T-helper 2 cell treated with Interferon-gamma antibody and Interleukin-4, amounts not matched to agents 5 μg/mL and 100 μg/mL, for 36 hours (primary cell): Measurements from ENCODE around the gene SMNDC1.
A peak's percentile ranks its signal among the peaks of the same experiment; 100 is the strongest.

Experiments
- DNase-seq: peaks from one replicate; pipeline ENCODE4 v3.0.0; 2021; ENCODE audit warnings: low spot score
- H3K27ac Mint-ChIP-seq: one replicate; pipeline ENCODE4 v1.8.0; 2021; ENCODE audit warnings: mild to moderate bottlenecking, mixed read lengths
- H3K27me3 Mint-ChIP-seq: one replicate; pipeline ENCODE4 v1.8.0; 2021; ENCODE audit warnings: low read depth, mixed read lengths
- H3K36me3 Mint-ChIP-seq: one replicate; pipeline ENCODE4 v1.8.0; 2021; ENCODE audit warnings: low read depth, mixed read lengths
- H3K4me1 Mint-ChIP-seq: one replicate; pipeline ENCODE4 v1.8.0; 2021; ENCODE audit warnings: low read depth, mixed read lengths
- H3K4me3 Mint-ChIP-seq: one replicate; pipeline ENCODE4 v1.8.0; 2022; ENCODE audit warnings: mild to moderate bottlenecking, moderate library complexity, mixed read lengths
- H3K9me3 Mint-ChIP-seq: one replicate; pipeline ENCODE4 v1.8.0; 2021; ENCODE audit warnings: mixed read lengths

SMNDC1 gene

DNA sequence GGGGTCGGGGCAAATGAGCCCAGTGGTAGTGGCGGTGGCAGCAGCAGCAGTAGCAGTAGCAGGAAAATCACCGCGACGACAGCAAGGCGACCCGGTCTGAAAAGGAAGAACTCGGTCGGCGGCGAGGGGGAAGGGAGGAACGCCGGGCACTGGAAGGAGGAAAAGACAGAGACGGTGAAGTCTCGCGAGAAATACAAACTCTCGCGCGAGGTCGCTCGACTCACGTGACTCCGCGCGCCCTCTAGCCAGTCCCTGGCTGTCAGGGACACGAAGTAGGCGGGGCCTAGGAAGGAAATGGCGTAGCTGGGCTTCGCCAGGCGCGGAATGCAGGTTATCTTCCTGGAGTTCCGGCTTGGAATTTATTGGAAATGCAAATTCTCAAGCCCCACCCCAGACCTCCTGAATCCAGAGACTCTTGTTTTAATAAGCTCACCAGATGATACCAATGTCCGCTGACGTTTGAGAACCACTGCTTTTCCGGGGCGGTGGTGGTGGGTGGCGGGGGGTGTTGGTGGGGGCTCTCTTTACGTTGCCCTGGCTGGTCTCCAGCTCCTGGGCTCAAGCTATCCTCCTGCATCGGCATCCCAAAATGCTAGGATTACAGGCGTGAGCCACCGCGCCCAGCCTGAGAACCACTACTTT is at the start of gene SMNDC1:
SMNDC1 (minus strand) TSS at position 141 of the 642 bp plus-strand sequence. CDS start 1,333 bp downstream, outside the sequence.
- Mint-ChIP-seq H3K27ac (peak within 1 kb of the TSS; percentile 96), H3K27me3 (no peaks in the 10 kb centered on the region), H3K4me3 (peak within 1 kb of the TSS; percentile 95), H3K9me3 (no peaks in the 10 kb centered on the region), H3K36me3 (peaks cover 31% of the 10 kb centered on the region), H3K4me1 (peaks cover 39% of the 10 kb centered on the region)
- DNase-seq: peak; percentile 96

DNA sequence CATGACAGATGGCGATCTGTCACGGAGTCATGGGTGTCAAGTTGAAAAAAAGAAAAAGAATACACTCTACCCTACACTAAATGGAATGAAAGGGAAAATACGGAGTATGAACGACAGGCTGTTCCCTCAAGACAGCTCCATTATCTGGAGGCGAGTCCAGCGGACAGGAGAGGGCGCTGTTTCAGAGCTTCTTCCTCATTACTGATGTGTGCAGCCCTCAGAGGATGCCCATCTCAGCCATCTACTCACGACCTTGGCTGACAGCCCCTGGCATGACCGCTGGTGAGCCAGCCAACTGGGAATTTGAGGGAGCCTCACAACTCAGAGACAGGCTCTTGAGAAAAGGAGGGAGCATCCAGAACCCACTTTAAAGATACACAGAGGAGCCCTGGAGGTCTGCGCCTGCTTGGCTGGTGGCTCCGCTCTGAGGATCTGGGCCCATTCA is 49.6 kb upstream of the SMNDC1 start:
- Mint-ChIP-seq H3K4me3 (peak overlapping the region; percentile 68), H3K4me1 (peaks cover 56% of the 10 kb centered on the region), H3K36me3 (no peaks in the 10 kb centered on the region), H3K27me3 (no peaks in the 10 kb centered on the region), H3K27ac (peak overlapping the region; percentile 52), H3K9me3 (no peaks in the 10 kb centered on the region)
- DNase-seq: peak; percentile 77

DNA sequence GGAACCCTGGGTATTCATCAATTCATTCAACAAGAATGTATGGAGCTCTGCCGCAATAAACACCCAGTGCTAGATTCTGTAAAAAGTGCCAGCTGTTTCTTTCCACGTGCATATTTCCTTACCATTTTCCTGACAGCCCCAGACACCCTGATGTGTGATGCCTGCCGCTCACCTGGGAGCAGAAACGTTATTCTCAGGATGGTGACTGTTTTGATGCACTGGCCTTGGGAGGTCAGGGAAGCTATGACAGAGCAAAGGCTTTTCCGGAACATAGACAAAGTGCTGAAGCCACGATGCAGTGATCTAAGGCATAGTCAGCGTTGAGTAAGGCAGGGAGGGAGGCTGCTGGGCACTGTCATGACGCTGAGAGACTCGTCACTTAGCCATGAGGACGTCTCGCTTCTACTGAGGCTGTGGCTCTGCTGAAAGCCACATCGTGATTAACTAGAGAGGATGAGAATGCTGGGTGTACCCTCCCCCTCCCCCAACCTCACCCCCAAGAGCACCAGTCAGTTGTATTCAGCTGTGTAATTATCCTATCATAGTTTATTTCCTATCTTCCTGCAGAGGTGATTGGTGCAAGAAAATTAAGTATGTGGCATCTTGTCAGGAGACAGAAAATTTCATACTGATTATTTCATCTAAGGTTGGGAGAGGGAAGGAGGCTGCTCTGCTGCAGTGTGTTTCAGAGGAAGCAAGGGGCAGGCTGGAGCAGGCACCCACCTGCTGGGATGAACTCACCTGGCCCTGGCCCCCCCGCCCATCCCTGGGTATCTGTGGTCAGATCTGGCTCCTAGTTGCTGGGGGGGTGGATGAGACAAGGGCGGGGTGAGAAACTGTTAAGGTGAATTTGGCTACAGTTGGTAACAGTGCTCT is 48.8 kb upstream of the SMNDC1 start:
- peak; percentile 80 for DNase-seq
- H3K27ac Mint-ChIP-seq: peak overlapping the region; percentile 52
- no peaks in the 10 kb centered on the region for H3K36me3 Mint-ChIP-seq
- no peaks in the 10 kb centered on the region for H3K9me3 Mint-ChIP-seq
- peaks cover 52% of the 10 kb centered on the region for H3K4me1 Mint-ChIP-seq
- peak overlapping the region; percentile 68 for H3K4me3 Mint-ChIP-seq
- H3K27me3 Mint-ChIP-seq: no peaks in the 10 kb centered on the region

DNA sequence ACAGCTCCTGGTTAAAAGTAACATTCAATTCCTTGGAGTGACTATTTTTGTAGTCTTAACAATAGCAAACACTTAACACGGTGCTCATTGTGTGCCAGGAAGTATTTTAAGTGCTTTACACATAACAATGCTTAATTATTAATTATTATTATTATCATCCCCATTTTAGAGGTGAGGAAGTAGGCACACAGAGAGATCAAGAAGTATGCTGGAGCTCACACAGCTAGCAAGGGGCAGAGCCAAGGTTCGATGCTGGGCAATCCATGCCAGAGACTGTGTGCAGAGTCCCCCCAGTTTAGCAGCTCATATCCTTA is 48.2 kb upstream of the SMNDC1 start:
- Mint-ChIP-seq H3K4me3 (no peak overlapping the region), H3K36me3 (no peaks in the 10 kb centered on the region), H3K27me3 (no peaks in the 10 kb centered on the region), H3K4me1 (peaks cover 46% of the 10 kb centered on the region), H3K27ac (no peak overlapping the region), H3K9me3 (no peaks in the 10 kb centered on the region)
- DNase-seq: no peak

GRCh38 chr10:110350812-110351211 is 46.1 kb upstream of the SMNDC1 start:
- H3K36me3 Mint-ChIP-seq: no peaks in the 10 kb centered on the region
- H3K27ac Mint-ChIP-seq: no peak overlapping the region
- H3K4me3 Mint-ChIP-seq: no peak overlapping the region
- H3K9me3 Mint-ChIP-seq: no peaks in the 10 kb centered on the region
- H3K27me3 Mint-ChIP-seq: no peaks in the 10 kb centered on the region
- peaks cover 26% of the 10 kb centered on the region for H3K4me1 Mint-ChIP-seq
- no peak for DNase-seq

DNA sequence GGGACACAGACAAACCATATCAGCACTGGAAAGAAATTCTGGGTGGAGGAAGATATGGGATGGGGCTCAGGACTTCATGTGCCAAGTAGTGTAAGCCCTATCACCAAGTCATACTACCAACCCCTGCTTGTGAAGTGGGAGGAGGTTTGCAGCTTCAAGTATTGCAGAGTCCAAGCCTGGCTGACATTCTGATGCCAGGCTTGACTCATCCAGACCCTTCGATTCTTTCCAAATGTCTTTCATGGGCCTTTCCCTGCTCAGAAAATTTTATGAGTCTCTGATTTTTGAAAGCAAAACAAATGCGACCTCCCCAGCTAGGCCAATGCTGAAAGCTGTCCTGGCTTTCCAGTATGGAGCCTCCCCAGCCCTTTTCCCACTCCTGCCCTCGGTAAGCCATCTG is 45.1 kb upstream of the SMNDC1 start:
- DNase-seq: no peak
- no peaks in the 10 kb centered on the region for H3K27me3 Mint-ChIP-seq
- H3K4me1 Mint-ChIP-seq: peaks cover 23% of the 10 kb centered on the region
- no peak overlapping the region for H3K27ac Mint-ChIP-seq
- H3K36me3 Mint-ChIP-seq: no peaks in the 10 kb centered on the region
- no peaks in the 10 kb centered on the region for H3K9me3 Mint-ChIP-seq
- no peak overlapping the region for H3K4me3 Mint-ChIP-seq

- H3K27me3 Mint-ChIP-seq: no peaks in the 10 kb centered on the region
Measured at GRCh38 chr10:110349386-110349785, 44.7 kb upstream of the SMNDC1 start.

DNA sequence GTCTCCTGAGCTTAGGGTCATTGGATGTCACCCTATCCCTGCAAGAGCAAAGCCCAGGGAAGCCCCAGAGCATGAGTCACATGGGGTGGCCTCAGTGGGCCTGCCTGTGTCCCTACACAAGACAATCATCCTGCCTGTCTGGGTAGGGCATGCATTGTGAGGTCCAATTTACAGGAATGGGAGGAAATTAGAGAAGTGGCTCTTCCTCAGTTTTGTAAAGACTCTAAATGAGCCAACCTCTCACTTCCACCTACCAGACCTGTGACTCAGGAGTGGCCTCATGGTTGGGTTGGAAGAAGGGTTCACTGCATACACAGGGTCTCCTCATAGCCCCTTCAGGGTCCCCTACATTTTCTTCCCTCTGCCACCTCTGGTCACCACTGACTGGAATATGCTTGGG is 43.6 kb upstream of the SMNDC1 start:
- H3K4me3 Mint-ChIP-seq: no peak overlapping the region
- no peaks in the 10 kb centered on the region for H3K9me3 Mint-ChIP-seq
- no peaks in the 10 kb centered on the region for H3K27me3 Mint-ChIP-seq
- no peaks in the 10 kb centered on the region for H3K36me3 Mint-ChIP-seq
- H3K27ac Mint-ChIP-seq: no peak overlapping the region
- no peak for DNase-seq
- H3K4me1 Mint-ChIP-seq: peaks cover 13% of the 10 kb centered on the region

More at GRCh38 chr10:110349386-110349785, 44.7 kb upstream of the SMNDC1 start:
- Mint-ChIP-seq H3K4me1 (peaks cover 22% of the 10 kb centered on the region), H3K27ac (no peak overlapping the region), H3K9me3 (no peaks in the 10 kb centered on the region), H3K4me3 (no peak overlapping the region), H3K36me3 (no peaks in the 10 kb centered on the region)
- no peak for DNase-seq

- no peak for DNase-seq
- no peak overlapping the region for H3K4me3 Mint-ChIP-seq
- no peaks in the 10 kb centered on the region for H3K9me3 Mint-ChIP-seq
- peaks cover 9% of the 10 kb centered on the region for H3K4me1 Mint-ChIP-seq
- no peaks in the 10 kb centered on the region for H3K36me3 Mint-ChIP-seq
- H3K27me3 Mint-ChIP-seq: peaks cover 6% of the 10 kb centered on the region
- H3K27ac Mint-ChIP-seq: no peak overlapping the region
Measured at GRCh38 chr10:110346914-110347313, 42.2 kb upstream of the SMNDC1 start.

DNA sequence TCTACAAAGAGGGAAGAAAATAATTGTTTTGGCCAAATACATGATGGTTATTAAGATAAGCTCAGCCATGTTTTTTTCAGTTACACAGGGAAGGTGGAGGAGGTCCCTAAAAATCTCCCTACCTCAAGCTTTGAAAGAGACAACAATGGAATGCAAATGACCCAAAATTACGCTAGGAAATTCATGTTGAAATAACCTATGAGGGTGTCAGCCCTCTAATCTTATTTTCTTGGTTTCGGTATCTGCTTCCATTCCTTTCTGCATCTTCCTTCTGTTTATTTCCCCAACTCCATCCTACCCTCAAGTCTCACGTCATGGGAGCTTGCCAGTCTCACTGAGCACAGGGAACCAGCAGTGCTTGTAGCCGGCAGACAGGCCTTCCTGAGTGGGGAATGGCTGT is 40.6 kb upstream of the SMNDC1 start:
- Mint-ChIP-seq H3K4me1 (peaks cover 9% of the 10 kb centered on the region), H3K4me3 (no peak overlapping the region), H3K27me3 (peaks cover 6% of the 10 kb centered on the region), H3K9me3 (no peaks in the 10 kb centered on the region), H3K36me3 (no peaks in the 10 kb centered on the region), H3K27ac (no peak overlapping the region)
- no peak for DNase-seq

DNA sequence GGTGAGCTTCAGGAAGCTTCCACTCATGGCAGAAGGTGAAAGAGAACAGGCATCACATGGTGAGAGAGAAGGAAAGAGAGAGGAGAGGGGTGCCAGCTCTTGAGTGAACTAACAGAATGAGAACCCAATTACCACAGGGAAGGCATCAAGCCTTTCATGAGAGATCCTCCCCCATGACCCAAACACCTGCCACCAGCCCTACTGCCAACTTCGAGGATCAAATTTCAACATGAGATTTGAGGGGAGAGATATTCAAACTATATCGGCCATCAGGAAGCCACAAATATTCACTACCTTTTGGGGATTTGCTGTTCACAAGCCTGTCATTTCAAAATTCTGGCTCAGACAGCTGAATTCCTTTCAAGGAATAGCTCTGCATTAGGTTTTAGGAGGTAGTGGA is 39.9 kb upstream of the SMNDC1 start:
- no peak overlapping the region for H3K27ac Mint-ChIP-seq
- H3K9me3 Mint-ChIP-seq: no peaks in the 10 kb centered on the region
- peaks cover 9% of the 10 kb centered on the region for H3K4me1 Mint-ChIP-seq

GRCh38 chr10:110343947-110344346 is 39.2 kb upstream of the SMNDC1 start:
- Mint-ChIP-seq H3K4me1 (peaks cover 9% of the 10 kb centered on the region), H3K36me3 (no peaks in the 10 kb centered on the region), H3K27me3 (peaks cover 6% of the 10 kb centered on the region), H3K27ac (no peak overlapping the region), H3K9me3 (no peaks in the 10 kb centered on the region), H3K4me3 (no peak overlapping the region)
- DNase-seq: no peak

More for the DNA sequence above, 39.9 kb upstream of the SMNDC1 start:
- H3K36me3 Mint-ChIP-seq: no peaks in the 10 kb centered on the region
- no peak for DNase-seq
- H3K27me3 Mint-ChIP-seq: peaks cover 6% of the 10 kb centered on the region
- no peak overlapping the region for H3K4me3 Mint-ChIP-seq

DNA sequence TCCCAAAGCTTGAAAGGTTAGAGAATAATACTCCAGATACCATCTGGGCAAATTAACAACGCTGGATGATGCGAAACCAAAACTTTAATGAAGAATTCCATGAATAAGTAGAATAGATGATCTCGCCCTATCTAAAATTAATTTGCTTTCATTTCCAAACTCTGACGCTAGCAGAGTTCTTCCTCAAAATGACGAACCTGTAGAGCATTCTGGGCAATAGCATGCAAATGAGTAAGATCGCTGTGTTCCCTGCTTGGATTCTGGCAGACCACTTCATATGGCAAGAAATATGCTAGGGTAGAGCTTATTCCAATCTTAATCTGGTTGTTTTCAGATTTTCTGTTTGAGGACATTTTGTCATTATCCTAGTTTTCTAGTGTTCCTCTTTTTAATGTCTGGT is 36.1 kb upstream of the SMNDC1 start:
- peaks cover 6% of the 10 kb centered on the region for H3K27me3 Mint-ChIP-seq
- no peaks in the 10 kb centered on the region for H3K36me3 Mint-ChIP-seq
- DNase-seq: no peak
- H3K9me3 Mint-ChIP-seq: no peaks in the 10 kb centered on the region
- peaks cover 24% of the 10 kb centered on the region for H3K4me1 Mint-ChIP-seq
- H3K27ac Mint-ChIP-seq: no peak overlapping the region
- no peak overlapping the region for H3K4me3 Mint-ChIP-seq

- Mint-ChIP-seq H3K4me1 (peaks cover 26% of the 10 kb centered on the region), H3K27me3 (peaks cover 6% of the 10 kb centered on the region), H3K4me3 (no peak overlapping the region), H3K9me3 (no peaks in the 10 kb centered on the region), H3K36me3 (peaks cover 3% of the 10 kb centered on the region), H3K27ac (no peak overlapping the region)
- DNase-seq: no peak
Measured at GRCh38 chr10:110340122-110340521, 35.4 kb upstream of the SMNDC1 start.
